ENCODE results near the gene STON1.
"Not testable (repeated sequence)": the region's sequence is repeated elsewhere in the genome, so short reads cannot be mapped to it uniquely, and the experiment has no call there.

The STON1 gene

DNA sequence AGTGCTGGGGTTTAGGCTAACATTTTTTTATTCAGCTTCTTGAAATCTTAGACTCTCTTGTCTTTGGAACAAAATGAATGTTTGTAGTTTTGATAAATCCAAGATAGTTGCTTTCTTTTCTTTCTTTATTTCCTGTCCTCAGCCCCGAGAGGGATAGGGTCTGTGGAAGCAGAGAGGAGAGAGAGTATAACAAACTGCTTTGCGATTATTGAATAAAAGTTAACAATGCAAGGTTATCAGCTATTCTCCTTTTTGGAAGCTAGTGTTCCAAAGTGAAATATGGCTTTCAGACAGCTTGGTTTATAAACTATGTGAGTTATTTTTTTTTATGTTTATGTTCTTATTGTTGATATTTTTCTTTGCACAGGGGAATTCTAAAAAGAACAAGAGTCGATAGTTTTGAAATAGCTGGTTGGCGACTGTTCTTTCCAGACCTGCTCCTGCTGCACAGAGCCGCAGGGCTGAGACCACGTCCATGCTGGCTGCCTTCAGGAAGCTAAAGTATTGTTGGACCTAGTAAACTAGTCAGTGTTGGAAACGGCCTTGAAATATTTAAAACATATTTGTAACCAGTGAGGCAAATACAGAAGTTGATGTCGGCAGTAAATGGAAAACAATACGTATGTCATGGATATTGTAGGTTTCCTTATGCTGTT lies 15.5 kb upstream of the STON1 start:
- Mint-ChIP-seq H3K9me3 (no peaks in the 10 kb centered on the region), H3K4me3 (no peak overlapping the region), H3K27ac (no peak overlapping the region), H3K36me3 (peaks cover 84% of the 10 kb centered on the region), H3K4me1 (no peaks in the 10 kb centered on the region), H3K27me3 (no peaks in the 10 kb centered on the region)
- ATAC-seq: no peak

DNA sequence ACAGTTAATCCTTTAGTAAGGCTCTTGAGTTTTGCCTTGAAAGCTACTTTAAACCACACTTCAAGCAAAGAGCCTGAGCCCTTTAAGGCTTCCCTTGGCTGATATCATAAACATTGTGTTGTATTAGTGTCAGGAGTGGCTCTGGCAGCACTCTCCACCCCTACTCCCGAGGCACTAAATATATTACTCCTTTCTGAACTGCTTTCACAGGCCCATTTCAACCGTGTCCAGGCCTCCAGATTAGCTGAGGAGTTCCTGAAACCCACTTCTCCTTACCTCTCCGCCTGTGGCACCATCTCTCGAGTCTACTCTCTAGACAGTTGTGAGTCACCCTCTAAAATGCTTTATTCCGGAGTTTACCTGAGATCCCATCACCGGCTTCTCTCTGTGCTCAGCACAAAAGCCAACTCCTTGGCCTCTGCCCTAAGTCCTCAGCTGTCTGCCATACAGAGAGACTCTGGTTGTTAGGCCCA lies 14.4 kb upstream of the STON1 start:
- no peaks in the 10 kb centered on the region for H3K4me1 Mint-ChIP-seq
- no peak overlapping the region for H3K4me3 Mint-ChIP-seq
- peaks cover 87% of the 10 kb centered on the region for H3K36me3 Mint-ChIP-seq
- no peaks in the 10 kb centered on the region for H3K9me3 Mint-ChIP-seq
- no peak for ATAC-seq
- H3K27me3 Mint-ChIP-seq: no peaks in the 10 kb centered on the region
- H3K27ac Mint-ChIP-seq: no peak overlapping the region

DNA sequence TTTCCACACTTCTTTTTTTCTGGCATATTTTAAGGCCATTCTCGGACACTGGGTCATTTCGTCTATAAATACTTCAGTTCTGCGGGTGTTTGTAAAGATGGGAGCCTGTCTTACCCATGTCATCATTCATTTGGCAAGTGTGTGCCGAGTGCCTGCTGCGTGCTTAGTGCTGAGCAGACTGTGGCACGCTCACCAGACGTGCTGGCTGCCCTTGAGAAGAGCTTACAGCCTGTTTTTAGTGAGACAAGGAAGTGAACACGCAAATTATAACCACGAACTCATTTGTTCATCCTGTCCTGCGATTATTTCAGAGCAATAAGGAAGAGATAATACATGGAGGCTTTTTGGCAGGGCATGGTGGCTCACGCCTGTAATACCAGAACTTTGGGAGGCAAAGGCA lies 10.4 kb upstream of the STON1 start:
- Mint-ChIP-seq H3K36me3 (peaks cover 72% of the 10 kb centered on the region), H3K4me1 (no peaks in the 10 kb centered on the region), H3K4me3 (no peak overlapping the region), H3K27ac (no peak overlapping the region), H3K9me3 (no peaks in the 10 kb centered on the region), H3K27me3 (no peaks in the 10 kb centered on the region)
- no peak for ATAC-seq

DNA sequence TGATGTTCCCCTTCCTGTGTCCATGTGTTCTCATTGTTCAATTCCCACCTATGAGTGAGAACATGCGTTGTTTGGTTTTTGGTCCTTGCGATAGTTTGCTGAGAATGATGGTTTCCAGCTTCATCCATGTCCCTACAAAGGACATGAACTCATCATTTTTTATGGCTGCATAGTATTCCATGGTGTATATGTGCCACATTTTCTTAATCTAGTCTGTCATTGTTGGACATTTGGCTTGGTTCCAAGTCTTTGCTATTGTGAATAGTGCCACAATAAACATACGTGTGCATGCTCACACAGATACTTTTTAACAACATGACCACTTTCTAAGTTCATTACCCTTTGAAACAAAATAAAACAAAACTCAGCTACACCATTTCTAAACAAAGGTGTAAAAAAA lies 5.2 kb upstream of the STON1 start:
- H3K4me1 Mint-ChIP-seq: peaks cover 12% of the 10 kb centered on the region
- not testable (repeated sequence) for H3K9me3 Mint-ChIP-seq, H3K27ac Mint-ChIP-seq, H3K4me3 Mint-ChIP-seq, ATAC-seq
- H3K27me3 Mint-ChIP-seq: peaks cover 12% of the 10 kb centered on the region
- H3K36me3 Mint-ChIP-seq: peaks cover 44% of the 10 kb centered on the region

DNA sequence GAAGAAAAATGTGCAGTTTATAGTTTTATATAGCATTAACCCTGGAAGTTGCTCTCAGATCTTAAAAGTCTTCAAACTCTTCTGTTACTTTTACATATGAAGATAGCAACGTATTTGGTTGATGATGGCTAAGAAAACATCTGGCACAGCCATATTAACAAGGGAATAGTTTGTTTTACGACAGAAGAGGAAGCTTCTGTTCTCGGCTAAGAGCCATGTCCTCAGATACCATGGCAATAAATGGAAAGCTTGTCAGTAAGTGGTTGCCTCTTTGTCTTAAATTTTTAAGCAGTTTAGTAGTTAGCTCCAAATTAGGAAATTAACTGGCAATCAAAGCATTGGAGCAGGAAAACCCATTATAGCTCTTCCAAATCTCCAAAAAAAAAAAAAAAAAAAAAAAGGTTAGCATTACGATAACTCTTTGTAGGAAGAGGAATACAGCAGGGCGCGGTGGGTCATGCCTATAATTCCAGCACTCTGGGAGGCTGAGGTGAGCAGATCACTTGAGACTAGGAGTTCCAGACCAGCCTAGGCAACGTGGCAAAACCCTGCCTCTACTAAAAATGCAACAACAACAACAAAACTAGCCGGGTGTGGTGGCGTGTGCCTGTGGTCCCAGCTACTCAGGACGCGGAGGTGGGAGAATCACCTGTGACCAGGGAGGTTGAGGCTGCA lies 4.5 kb upstream of the STON1 start:
- Mint-ChIP-seq H3K9me3 (no peaks in the 10 kb centered on the region), H3K4me1 (peaks cover 17% of the 10 kb centered on the region), H3K36me3 (peaks cover 41% of the 10 kb centered on the region), H3K4me3 (no peak overlapping the region), H3K27me3 (peaks cover 19% of the 10 kb centered on the region), H3K27ac (no peak overlapping the region)
- no peak for ATAC-seq

DNA sequence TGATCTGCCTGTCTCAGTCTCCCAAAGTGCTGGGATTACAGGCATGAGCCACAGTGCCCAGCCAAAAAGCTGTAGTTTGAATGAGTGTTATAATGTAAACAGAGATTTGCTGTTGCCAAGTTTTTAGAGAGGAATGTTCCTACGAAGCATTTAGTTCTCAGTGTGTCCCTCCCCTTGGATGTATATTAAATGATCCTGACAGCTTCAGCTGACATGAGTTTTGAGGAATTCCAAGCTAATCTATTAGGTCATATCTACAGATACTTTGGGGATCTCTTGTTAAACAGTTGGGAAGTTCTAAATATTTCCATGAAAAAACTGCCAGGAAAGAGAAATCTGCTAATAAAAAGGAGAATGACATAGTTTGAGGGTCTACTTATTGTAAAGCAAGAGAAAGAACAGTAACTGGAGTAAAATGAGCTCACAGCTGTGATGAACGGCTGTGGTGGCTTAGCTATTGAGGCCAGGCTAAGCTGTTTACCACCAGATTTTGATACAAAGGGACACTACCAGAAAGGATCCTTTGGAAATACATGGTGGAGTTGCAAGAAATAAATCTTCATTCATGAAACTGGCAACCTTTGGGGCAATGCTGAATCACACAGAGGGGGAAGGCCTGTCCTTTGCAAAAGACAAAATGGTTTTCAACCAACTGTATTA lies 2.6 kb upstream of the STON1 start:
- Mint-ChIP-seq H3K27ac (no peak overlapping the region), H3K9me3 (no peaks in the 10 kb centered on the region), H3K4me3 (no peak overlapping the region), H3K36me3 (peaks cover 22% of the 10 kb centered on the region), H3K4me1 (peaks cover 24% of the 10 kb centered on the region), H3K27me3 (peaks cover 21% of the 10 kb centered on the region)
- ATAC-seq: no peak

DNA sequence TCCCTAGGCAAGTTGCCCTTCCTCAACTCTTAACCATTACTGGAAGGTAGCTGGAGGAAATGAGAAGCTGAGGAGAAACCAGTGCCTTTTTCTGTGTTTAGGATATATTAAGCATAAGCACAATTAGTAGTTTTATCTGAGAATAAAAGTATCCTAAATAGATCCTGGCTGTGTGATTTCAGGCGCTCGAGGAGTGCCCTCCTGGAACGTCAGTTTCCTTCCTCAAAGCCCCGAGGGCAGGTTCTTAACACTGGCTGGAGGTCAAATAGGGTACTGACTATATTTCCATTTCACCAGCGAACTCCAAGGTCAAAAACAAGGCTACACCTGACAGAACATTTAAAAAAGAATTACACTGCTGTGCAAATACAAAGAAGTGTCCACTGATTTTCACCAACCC lies 1.5 kb upstream of the STON1 start:
- ATAC-seq: no peak
- Mint-ChIP-seq H3K9me3 (no peaks in the 10 kb centered on the region), H3K27ac (no peak overlapping the region), H3K4me3 (no peak overlapping the region), H3K27me3 (peaks cover 21% of the 10 kb centered on the region), H3K36me3 (peaks cover 21% of the 10 kb centered on the region), H3K4me1 (peaks cover 24% of the 10 kb centered on the region)

DNA sequence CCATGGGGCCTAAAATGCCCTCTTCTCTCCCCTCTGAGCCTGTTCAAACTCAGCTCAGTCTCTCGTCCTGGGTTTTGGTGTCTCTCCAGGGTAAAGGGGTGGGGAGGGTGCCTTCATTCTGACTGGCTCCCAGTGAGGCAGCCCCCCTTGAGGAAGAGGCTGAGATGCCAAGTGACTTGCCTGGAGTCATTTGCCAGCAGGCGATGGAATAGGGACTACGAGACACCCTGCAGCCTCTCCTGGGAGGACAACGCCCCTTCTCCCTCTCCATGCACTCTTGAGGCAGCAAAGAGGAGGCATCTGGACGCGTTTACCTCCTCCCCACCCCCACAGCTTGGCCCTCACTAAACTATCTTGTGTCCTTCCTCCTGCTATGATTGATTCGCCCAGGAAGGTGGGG lies 760 bp upstream of the STON1 start:
- Mint-ChIP-seq H3K36me3 (peaks cover 21% of the 10 kb centered on the region), H3K4me3 (no peak overlapping the region), H3K27ac (peak overlapping the region; percentile 77), H3K27me3 (peaks cover 21% of the 10 kb centered on the region), H3K4me1 (peaks cover 24% of the 10 kb centered on the region), H3K9me3 (no peaks in the 10 kb centered on the region)
- ATAC-seq: no peak

DNA sequence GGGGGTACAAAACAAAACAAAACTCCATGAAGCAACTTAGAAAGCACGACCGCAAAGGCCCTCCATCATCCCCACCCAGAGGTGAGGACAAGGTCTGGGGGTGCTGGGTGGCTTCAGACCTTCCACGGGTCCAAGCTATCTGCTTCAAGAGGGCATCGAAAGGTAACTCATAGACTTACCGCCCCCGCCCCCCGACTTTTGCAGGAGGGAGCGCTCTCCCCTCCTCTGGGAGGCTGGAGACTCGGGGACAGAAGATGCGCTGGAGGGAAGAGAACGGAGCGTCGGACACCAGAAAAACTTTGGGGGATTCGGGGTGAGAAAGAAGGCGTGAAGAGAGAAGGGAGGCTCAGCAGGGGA lies 300 bp upstream of the STON1 start:
- Mint-ChIP-seq H3K4me3 (peak overlapping the region; percentile 91), H3K9me3 (no peaks in the 10 kb centered on the region), H3K4me1 (peaks cover 24% of the 10 kb centered on the region), H3K27ac (peak overlapping the region; percentile 77), H3K36me3 (peaks cover 20% of the 10 kb centered on the region), H3K27me3 (peaks cover 21% of the 10 kb centered on the region)
- peak; percentile 42 for ATAC-seq

DNA sequence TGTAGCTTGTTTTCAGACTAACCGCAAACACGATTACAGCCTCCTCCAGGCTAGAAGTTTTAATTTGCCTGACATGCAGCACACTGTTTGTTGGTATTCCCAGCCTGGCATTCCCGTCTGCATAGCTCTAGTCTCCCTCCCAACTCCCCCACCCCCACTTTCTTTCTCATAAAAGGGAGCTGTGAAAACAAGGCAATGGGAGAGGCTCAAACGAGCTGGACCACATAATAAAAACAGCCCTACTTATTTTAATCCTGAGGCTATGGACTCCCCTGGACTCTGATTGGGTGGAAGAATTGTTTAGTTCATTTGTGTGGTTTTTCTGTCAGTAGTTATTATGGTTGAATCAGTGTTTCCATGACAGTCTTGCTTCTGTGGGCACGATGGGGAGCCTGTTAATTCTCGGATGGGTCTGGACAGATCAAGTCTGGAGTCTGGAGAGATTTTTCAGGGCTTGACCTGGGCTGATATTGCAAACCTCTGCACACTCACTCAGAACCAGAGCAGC lies 1.2 kb downstream of the STON1 start:
- H3K4me1 Mint-ChIP-seq: peaks cover 24% of the 10 kb centered on the region
- peaks cover 21% of the 10 kb centered on the region for H3K27me3 Mint-ChIP-seq
- H3K9me3 Mint-ChIP-seq: no peaks in the 10 kb centered on the region
- no peak for ATAC-seq
- no peak overlapping the region for H3K4me3 Mint-ChIP-seq
- peaks cover 7% of the 10 kb centered on the region for H3K36me3 Mint-ChIP-seq
- no peak overlapping the region for H3K27ac Mint-ChIP-seq

DNA sequence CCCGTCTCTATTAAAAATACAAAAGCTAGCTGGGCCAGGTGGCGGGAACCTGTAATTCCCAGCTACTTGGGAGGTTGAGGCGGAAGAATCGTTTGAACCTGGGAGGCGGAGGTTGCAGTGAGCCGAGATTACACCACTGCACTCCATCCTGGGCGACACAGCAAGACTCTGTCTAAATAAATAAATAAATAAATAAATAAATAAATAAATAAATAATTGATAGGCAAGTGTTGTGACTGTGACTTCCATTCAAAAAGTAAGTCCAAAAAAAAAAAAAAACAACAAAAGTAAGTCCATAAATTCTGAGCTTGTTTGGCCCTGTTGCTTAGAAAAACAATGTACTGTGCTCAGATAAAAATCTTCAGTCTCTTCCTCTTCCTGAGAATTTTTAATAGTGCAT lies 2.2 kb downstream of the STON1 start:
- no peak overlapping the region for H3K27ac Mint-ChIP-seq
- peaks cover 21% of the 10 kb centered on the region for H3K27me3 Mint-ChIP-seq
- no peaks in the 10 kb centered on the region for H3K9me3 Mint-ChIP-seq
- H3K36me3 Mint-ChIP-seq: peaks cover 7% of the 10 kb centered on the region
- peaks cover 24% of the 10 kb centered on the region for H3K4me1 Mint-ChIP-seq
- no peak overlapping the region for H3K4me3 Mint-ChIP-seq
- no peak for ATAC-seq

DNA sequence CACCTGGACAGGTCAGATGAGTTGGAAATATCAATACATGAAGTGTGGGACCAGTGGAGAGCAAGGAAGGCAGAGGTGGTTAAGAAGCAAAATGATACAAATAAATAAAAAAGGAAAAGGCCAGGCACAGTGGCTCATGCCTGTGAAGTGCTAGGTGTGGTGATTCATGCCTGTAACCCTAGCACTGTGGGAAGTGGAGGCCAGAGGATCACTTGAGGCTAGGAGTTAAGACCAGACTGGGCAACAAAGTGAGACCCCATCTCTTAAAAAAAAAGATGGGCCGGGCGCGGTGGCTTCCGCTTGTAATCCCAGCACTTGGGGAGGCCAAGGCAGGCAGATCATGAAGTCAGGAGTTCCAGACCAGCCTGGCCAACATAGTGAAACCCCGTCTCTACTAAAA lies 2.9 kb downstream of the STON1 start:
- no peaks in the 10 kb centered on the region for H3K9me3 Mint-ChIP-seq
- H3K27me3 Mint-ChIP-seq: peaks cover 21% of the 10 kb centered on the region
- H3K4me3 Mint-ChIP-seq: no peak overlapping the region
- H3K36me3 Mint-ChIP-seq: peaks cover 7% of the 10 kb centered on the region
- H3K4me1 Mint-ChIP-seq: peaks cover 24% of the 10 kb centered on the region
- no peak overlapping the region for H3K27ac Mint-ChIP-seq
- no peak for ATAC-seq

DNA sequence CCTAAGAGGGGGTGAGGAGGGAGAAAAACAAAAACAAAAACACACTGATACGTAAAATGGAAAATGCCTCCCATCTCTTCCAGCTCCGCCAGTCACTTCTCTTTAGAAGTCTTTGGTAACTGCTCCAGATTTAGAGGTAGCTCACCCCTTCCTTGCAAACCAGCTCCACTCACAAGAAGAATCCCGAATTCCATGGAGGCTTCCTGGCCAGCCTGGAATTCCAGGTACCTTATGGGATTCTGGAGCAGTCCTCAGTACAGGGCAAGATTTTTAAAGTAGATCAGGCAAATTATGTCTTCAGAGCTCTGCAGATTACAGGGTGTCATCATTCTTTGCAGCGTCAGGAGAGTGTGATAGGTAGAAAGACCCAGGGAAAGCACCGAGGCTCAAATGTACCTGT lies 4.8 kb downstream of the STON1 start:
- Mint-ChIP-seq H3K9me3 (no peaks in the 10 kb centered on the region), H3K36me3 (no peaks in the 10 kb centered on the region), H3K27me3 (peaks cover 8% of the 10 kb centered on the region), H3K27ac (no peak overlapping the region), H3K4me1 (peaks cover 12% of the 10 kb centered on the region), H3K4me3 (no peak overlapping the region)
- ATAC-seq: no peak

DNA sequence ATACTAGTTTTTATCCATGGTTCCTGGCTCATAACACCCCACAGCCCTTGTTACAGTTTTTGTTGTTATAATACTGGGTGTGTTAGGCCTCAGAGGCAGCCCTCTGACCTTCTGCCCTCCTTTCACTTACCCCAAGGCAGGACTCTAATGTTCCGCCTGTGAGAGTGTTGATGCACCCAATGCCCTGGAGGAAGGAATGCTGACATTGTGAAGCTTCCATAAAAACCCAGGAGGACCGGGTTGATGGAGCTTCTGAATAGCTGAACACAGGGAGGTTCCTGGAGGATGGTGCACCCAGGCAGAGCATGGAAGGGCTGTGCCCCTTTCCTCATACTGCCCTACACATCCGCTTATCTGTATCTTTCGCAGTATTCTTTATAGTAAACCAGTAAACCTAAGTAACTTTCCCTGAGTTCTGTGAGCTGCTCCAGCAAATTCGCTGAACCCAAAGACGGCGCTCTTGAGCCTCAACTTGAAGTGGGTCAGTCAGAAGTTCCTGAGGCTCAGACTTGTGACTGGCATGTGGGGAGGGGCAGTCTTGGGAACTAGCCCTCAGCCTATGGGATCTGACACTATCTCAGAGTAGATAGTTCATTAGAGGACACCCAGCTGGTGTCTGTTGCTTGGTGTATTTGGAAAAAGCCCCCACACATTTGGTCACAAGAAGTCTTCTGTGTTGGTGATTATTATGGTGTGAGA lies 10.4 kb downstream of the STON1 start:
- no peak for ATAC-seq

DNA sequence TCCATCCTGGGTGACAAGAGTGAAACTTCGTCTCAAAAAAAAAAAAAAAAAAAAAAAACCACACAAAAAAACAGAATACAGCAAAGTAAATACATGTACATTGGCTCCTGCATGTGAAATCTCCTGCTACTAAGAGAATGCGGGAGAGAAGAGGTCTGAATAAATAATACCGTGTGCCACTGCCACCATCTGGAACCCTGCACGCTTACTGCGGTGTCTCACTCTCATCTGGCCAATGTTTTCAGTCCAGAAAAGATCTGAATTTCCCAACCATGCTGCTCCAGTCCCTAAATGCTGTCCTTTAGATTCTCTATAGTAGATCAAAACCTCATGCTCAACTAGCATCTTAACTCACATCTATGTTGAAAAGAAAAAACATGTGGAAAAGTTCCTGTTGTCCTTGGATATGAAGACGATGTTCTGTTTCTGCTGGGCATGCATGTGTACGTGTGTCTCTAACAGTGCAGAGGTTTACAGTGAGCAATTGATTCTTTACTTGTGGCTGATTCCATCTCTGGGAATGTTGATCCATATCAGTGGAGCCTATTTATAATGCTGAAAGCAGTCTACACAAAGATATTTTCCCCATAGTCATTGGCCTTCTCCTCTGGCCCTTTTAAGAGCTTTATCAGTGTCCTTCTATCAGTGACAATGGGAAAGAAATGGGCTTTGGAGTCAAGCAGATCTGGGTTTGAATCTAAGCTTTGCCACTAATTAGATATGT lies 11.9 kb downstream of the STON1 start:
- no peak overlapping the region for H3K4me3 Mint-ChIP-seq
- H3K9me3 Mint-ChIP-seq: no peaks in the 10 kb centered on the region
- no peak overlapping the region for H3K27ac Mint-ChIP-seq
- H3K27me3 Mint-ChIP-seq: no peaks in the 10 kb centered on the region
- H3K36me3 Mint-ChIP-seq: no peaks in the 10 kb centered on the region
- no peak for ATAC-seq
- H3K4me1 Mint-ChIP-seq: no peaks in the 10 kb centered on the region

More for the DNA sequence above, 10.4 kb downstream of the STON1 start:
- no peaks in the 10 kb centered on the region for H3K4me1 Mint-ChIP-seq
- no peak overlapping the region for H3K4me3 Mint-ChIP-seq
- no peaks in the 10 kb centered on the region for H3K36me3 Mint-ChIP-seq
- no peaks in the 10 kb centered on the region for H3K9me3 Mint-ChIP-seq
- H3K27ac Mint-ChIP-seq: no peak overlapping the region
- H3K27me3 Mint-ChIP-seq: no peaks in the 10 kb centered on the region

Measured in stimulated activated memory B cell treated with anti-CD40 and anti-IgM and Interleukin-4, amounts not matched to agents 10 μg/mL and 1 μg/mL and 100 μg/mL, for 72 hours (primary cell).